CD4-positive, alpha-beta T cell (primary cell): Measurements from ENCODE around the gene HDAC4. TPM values are rescaled to one million over a fixed set of nuclear protein-coding genes. Genes with fewer than 3 reads are reported as not detected.
A peak's percentile ranks its signal among the peaks of the same experiment; 100 is the strongest.

ENCODE experiments used
- ATAC-seq: fragments of 200-7000 bp; cut with Tn5 transposase; one replicate; pipeline ENCODE4 v1.10.0; 2022; ENCODE audit warnings: mild to moderate bottlenecking; ENCODE audit not compliant: poor library complexity
- CTCF ChIA-PET: fragments of 350-600 bp; sonication (Branson Sonifier 250); formaldehyde crosslinking; loops from one replicate; lab custom pipeline; 2021; ENCODE audit warnings: antibody characterized with exemption, inconsistent platforms; lab: Charles Lee
- POLR2A ChIA-PET: fragments of 350-600 bp; sonication (Branson Sonifier 250); formaldehyde crosslinking; loops from one replicate; lab custom pipeline; 2021; ENCODE audit warnings: antibody characterized with exemption, inconsistent platforms; lab: Charles Lee
- DNase-seq, 14 experiments: peaks; one replicate each; pipeline ENCODE4 v3.0.0-alpha.2; 2013 to 2020; ENCODE audit warnings: mixed read lengths in 2 of 14
- H3K27ac ChIP-seq, 2 donors: one replicate each; pipeline versions ENCODE4 v1.5.1 to v1.7.0; 2013; ENCODE audit warnings: low read length in 2 of 2, low read depth in 1 of 2, mild to moderate bottlenecking in 1 of 2
- H3K27me3 ChIP-seq, 2 experiments: 1 replicate in 1 of 2; 2 replicates in 1 of 2; pipeline versions ENCODE4 v1.6.1 to v1.7.0; 2013; ENCODE audit warnings: low read length in 2 of 2, control low read depth in 1 of 2, mild to moderate bottlenecking in 1 of 2, moderate library complexity in 1 of 2; ENCODE audit not compliant: insufficient read depth in 2 of 2, control insufficient read depth in 1 of 2
- H3K36me3 ChIP-seq: one replicate; pipeline ENCODE4 v1.6.1; 2013; ENCODE audit warnings: low read length, control low read depth; ENCODE audit not compliant: insufficient read depth
- H3K4me1 ChIP-seq: one replicate; pipeline ENCODE4 v1.6.1; 2013; ENCODE audit warnings: low read length, control low read depth; ENCODE audit not compliant: insufficient read depth
- H3K4me3 ChIP-seq: one replicate; pipeline ENCODE4 v1.5.1; 2013; ENCODE audit warnings: mild to moderate bottlenecking, low read length, moderate library complexity
- H3K9me3 ChIP-seq, 2 experiments: 1 replicate in 1 of 2; 2 replicates in 1 of 2; pipeline versions ENCODE4 v1.6.1 to v1.7.0; 2013; ENCODE audit warnings: low read length in 2 of 2, mild to moderate bottlenecking in 2 of 2, control low read depth in 1 of 2, moderate library complexity in 1 of 2; ENCODE audit not compliant: control insufficient read depth in 1 of 2, insufficient read depth in 1 of 2
- H3K27ac Mint-ChIP-seq: one replicate; pipeline ENCODE4 v1.8.0; 2020; ENCODE audit warnings: mixed read lengths
- H3K27me3 Mint-ChIP-seq: one replicate; pipeline ENCODE4 v1.8.0; 2021; ENCODE audit warnings: mixed read lengths
- H3K36me3 Mint-ChIP-seq: one replicate; pipeline ENCODE4 v1.8.0; 2021; ENCODE audit warnings: low read depth, mixed read lengths
- H3K4me1 Mint-ChIP-seq: one replicate; pipeline ENCODE4 v1.8.0; 2021; ENCODE audit warnings: low read depth, mixed read lengths
- H3K4me3 Mint-ChIP-seq: one replicate; pipeline ENCODE4 v1.8.0; 2020; ENCODE audit warnings: mild to moderate bottlenecking, mixed read lengths
- H3K9me3 Mint-ChIP-seq: one replicate; pipeline ENCODE4 v1.8.0; 2020; ENCODE audit warnings: mixed read lengths
- CTCF ChIP-seq: fragments of 200-600 bp; IDR thresholded peaks from one replicate; pipeline ENCODE4 v1.8.0; 2022; ENCODE audit warnings: antibody characterized with exemption, mild to moderate bottlenecking
- intact Hi-C, 2 experiments: fragments of 100-400 bp; cut with DNase I in 1 of 2; cut with micrococcal nuclease in 1 of 2; formaldehyde crosslinking; loops; one replicate each; pipeline versions ENCODE4 v1.15.1 to v1.9.0; 2023 to 2025; cut with DNase I, micrococcal nuclease
- total RNA-seq, 174 experiments: library from RNA in 2 of 174; stranded (reverse) in 2 of 174; gene quantifications; one replicate each; pipeline ENCODE4 v1.2.3 and lab custom pipeline; 2021 to 2026

HDAC4 gene
- total RNA-seq, 2 experiments from 2014 or later: 45.3 to 49.2 TPM

DNA sequence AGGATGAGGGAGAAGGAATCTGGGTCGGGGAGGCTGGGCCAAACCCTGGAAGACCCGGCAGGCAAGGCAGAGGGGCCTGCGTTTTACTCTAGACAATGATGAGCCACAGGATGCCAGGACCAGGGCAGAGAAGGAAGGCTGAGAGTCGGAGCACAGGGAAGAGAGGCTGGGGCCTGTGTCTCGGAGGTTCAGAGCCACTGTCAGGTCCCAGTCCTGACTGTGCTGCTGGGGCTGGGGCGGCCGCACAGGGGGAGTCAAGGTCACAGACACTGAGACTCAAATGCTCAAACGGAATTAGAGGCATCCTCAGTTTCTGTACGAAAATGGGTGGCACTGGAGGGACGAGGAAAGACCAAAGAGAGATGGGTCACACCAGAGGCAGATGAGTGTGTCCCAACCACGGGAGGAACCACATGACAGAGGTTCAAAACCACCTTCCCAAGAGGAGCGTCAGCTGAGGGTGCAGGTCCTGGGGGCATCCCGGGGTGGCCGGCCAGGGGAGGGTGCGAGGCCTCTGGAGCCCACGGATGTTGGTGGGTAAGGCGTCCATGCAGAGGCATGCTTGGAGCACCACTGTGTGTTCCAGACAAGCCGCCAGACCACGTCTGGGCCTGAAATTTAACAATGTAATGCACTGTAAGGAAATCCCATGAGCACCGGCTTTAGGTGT lies 14.7 kb downstream of the HDAC4 start:
- H3K36me3 Mint-ChIP-seq: peaks cover 21% of the 10 kb centered on the region
- H3K36me3 ChIP-seq: peaks cover 12% of the 10 kb centered on the region
- no peak for DNase-seq
- H3K27me3 ChIP-seq: no peaks in the 10 kb centered on the region
- H3K27ac ChIP-seq: no peak overlapping the region
- ChIA-PET CTCF (interaction anchor here (0.9 to 1.0 kb wide), 2 partner anchors 16 to 119 kb away, joined by 3 read pairs; no protein-coding TSS in a partner anchor), POLR2A (no interaction called here)
- peak overlapping the region; percentile 15 for H3K27ac Mint-ChIP-seq
- no peak overlapping the region for H3K4me3 Mint-ChIP-seq
- H3K27me3 Mint-ChIP-seq: no peaks in the 10 kb centered on the region
- peaks cover 20% of the 10 kb centered on the region for H3K4me1 Mint-ChIP-seq
- peaks cover 8% of the 10 kb centered on the region for H3K4me1 ChIP-seq
- intact Hi-C loops: no loop called here
- no peak for TF ChIP-seq CTCF
- H3K9me3 ChIP-seq: peaks cover 0 to 6% of the 10 kb centered on the region in 2 experiments
- no peaks in the 10 kb centered on the region for H3K9me3 Mint-ChIP-seq
- H3K4me3 ChIP-seq: no peak overlapping the region
- no peak for ATAC-seq

DNA sequence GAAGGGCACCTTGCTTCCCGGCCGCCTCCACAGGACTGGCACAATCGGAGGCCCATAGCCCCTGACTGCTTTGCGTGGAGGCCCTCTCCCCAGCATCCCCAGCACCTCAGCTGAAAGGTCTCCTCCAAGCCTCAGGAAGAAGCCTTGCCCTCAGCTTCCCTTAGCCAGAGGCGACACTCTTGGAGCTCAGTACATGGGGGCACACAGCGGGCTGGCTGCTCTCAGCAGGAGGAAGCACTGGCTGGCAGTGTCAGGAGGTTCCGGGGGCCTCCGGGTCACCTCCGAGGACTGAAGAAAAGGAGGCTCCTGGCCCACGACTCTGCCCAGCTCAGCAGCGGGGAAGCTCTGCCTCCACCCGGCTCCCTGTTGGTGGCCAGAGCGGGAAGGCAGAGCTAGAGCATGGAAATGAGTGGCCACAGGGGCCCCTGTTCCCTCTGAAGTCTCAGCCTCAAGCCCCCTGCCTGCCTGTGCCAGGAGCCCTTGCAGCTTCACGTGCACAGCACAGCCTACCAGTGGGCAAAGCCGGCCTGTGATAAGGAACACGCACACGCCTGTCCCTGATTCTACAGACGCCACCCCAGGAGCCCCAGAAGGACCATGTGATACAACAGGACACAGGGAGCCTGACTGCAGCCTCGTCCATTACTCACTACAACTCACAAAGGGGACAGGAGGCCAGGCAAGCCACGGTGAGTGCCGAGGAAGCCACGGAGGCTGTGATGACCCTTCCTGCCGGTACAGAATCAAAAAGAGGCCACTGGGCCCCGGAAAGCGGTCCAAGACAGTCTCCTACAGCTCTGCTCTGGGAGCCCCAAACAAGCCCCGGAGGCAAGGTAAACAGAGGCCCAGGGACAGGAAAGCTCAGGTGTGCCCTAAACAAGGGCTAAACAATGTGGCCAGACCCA lies 15.5 kb downstream of the HDAC4 start:
- DNase-seq: no peak
- no peak for TF ChIP-seq CTCF
- peaks cover 14% of the 10 kb centered on the region for H3K4me1 ChIP-seq
- Mint-ChIP-seq H3K4me1 (peaks cover 28% of the 10 kb centered on the region), H3K27ac (peak overlapping the region; percentile 15), H3K4me3 (no peak overlapping the region), H3K9me3 (no peaks in the 10 kb centered on the region), H3K36me3 (peaks cover 21% of the 10 kb centered on the region), H3K27me3 (no peaks in the 10 kb centered on the region)
- peaks cover 0 to 6% of the 10 kb centered on the region in 2 experiments for H3K9me3 ChIP-seq
- intact Hi-C loops: no loop called here
- H3K27me3 ChIP-seq: no peaks in the 10 kb centered on the region
- H3K36me3 ChIP-seq: peaks cover 12% of the 10 kb centered on the region
- ATAC-seq: no peak
- ChIA-PET CTCF (no interaction called here), POLR2A (no interaction called here)
- no peak overlapping the region for H3K4me3 ChIP-seq
- no peak overlapping the region for H3K27ac ChIP-seq

DNA sequence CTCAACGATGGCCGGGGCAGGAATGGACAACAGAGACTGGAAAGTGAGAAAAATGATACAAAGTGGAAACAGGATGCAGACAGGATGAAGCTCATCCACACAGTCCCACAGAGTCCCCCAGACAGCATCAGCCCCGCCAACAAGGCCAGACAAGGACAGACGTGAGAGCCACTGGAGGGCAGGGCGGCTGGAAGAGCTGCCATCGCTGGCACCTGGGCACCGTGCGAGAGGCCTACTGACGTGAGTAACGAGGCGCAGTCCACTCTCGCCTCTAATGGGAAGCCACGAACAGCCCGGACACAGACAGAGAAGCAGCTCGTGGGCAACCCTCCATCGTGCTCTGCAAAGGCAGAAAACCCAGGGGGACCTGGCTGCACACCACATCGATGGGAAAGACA lies 17.1 kb downstream of the HDAC4 start:
- peaks cover 17% of the 10 kb centered on the region for H3K4me1 ChIP-seq
- no peak overlapping the region for H3K4me3 ChIP-seq
- Mint-ChIP-seq H3K27ac (peak overlapping the region; percentile 92), H3K27me3 (no peaks in the 10 kb centered on the region), H3K36me3 (peaks cover 17% of the 10 kb centered on the region), H3K4me3 (no peak overlapping the region), H3K4me1 (peaks cover 29% of the 10 kb centered on the region), H3K9me3 (no peaks in the 10 kb centered on the region)
- POLR2A ChIA-PET: interaction anchor here (0.7 kb wide), 1 partner anchor 17 kb away, joined by 3 read pairs; the partner anchor contains the start of gene HDAC4
- ATAC-seq (no peak), DNase-seq (peak in 1 of 14 experiments; percentile 15)
- no peaks in the 10 kb centered on the region for H3K27me3 ChIP-seq
- TF ChIP-seq CTCF: no peak
- peaks cover 7% of the 10 kb centered on the region for H3K36me3 ChIP-seq
- CTCF ChIA-PET: no interaction called here
- no peaks in the 10 kb centered on the region for H3K9me3 ChIP-seq
- intact Hi-C loops: loop anchor here (5.0 kb wide), 2 partner anchors 96 to 116 kb away; no protein-coding TSS in a partner anchor
- no peak overlapping the region for H3K27ac ChIP-seq
